ENCODE results near the gene EFCAB6. TPM values are rescaled to one million over a fixed set of nuclear protein-coding genes. Genes with fewer than 3 reads are reported as not detected.

EFCAB6 gene
- polyA plus RNA-seq, 4 donors = 5.1 to 6.0 (median 5.7) TPM

GRCh38 chr22:43652845-43653244 lies 159.3 kb downstream of the EFCAB6 start:
- no peak for DNase-seq (ENCODE audit: low read depth in 4 of 4, low spot score in 2 of 4)

DNA sequence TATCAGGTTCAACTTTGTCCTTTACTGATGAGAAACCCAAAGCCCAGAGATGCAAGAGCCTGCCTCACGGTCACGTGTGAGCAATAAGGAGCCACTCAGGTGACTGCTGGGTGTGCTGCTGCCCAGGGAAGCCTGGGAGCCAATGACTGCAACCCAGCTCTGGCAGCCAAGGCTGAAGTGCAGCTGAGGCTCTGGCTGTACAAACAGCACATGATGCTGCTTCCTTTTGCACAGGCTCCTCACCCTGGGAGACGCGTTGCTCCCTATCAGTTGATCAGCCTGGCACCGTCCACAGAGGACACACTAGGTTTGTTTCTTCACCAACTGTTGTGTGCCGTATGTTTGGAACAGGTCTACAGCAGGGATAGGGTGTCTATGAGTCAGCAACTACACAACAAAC lies 168.7 kb downstream of the EFCAB6 start:
- no peak for DNase-seq (ENCODE audit: low read depth in 4 of 4, low spot score in 2 of 4)

GRCh38 chr22:43642319-43643206 lies 169.5 kb downstream of the EFCAB6 start:
- no peak for DNase-seq (ENCODE audit: low read depth in 4 of 4, low spot score in 2 of 4)

DNA sequence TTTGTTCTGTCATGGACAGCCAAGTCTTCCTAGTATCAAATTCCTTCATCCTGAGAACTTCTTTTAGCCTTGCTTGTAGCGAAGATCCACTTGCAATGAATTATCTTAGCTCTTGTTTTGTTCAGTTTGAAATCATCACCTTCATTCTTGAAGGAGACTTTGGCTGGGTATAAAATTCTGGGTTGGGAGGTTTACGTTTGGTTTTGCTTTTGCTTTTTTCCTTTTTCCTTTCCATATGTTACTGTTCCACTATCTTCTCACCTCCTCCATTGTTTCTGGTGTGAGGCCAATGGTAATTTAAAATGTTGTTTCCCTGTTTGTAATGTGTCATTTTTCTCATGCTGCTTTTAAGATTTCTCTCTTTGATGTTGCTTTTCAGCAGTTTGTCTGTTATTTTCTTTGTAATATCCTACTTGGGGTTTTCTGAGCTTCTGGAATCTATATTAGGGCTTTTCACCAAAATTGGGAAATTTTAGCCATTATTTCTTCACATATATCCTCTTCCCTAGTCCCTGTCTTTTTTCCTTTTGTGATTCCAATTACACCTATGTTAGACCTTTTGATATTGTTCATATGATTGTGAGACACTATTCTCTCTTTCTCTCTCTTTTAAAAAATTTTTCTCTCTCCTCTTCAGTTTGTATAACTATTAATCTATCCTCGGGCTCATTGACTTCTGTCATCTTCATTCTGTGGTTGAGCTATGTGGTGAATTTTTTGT lies 172.7 kb downstream of the EFCAB6 start:
- no peak for DNase-seq (ENCODE audit: low read depth in 4 of 4, low spot score in 2 of 4)

- DNase-seq (ENCODE audit: low read depth in 4 of 4, low spot score in 2 of 4) = no peak
These were observed 174.5 kb downstream of the EFCAB6 start for GRCh38 chr22:43637275-43638260.

GRCh38 chr22:43636086-43636485 lies 176.0 kb downstream of the EFCAB6 start:
- DNase-seq (ENCODE audit: low read depth in 4 of 4, low spot score in 2 of 4) = no peak

DNA sequence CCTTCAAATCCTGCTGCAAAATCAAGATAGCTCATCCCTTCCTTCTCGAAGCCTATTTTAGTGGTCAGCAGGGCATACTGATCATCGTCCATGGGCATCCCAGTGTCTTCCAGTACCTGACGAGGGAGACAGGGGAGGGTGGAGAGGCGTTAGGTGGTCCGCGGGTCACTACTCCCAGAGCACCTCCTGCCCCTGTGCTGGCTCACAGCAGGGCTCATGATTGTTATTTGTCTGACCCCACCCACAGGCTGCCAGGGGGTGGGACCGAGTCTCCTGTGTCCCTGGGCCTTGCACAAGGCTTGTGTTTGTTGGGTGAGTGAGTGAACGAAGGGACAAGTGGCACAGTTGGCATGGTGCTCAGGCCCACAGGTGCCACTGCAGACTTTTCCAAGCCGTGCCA lies 177.0 kb downstream of the EFCAB6 start:
- no peak for DNase-seq (ENCODE audit: low read depth in 4 of 4, low spot score in 2 of 4)

DNA sequence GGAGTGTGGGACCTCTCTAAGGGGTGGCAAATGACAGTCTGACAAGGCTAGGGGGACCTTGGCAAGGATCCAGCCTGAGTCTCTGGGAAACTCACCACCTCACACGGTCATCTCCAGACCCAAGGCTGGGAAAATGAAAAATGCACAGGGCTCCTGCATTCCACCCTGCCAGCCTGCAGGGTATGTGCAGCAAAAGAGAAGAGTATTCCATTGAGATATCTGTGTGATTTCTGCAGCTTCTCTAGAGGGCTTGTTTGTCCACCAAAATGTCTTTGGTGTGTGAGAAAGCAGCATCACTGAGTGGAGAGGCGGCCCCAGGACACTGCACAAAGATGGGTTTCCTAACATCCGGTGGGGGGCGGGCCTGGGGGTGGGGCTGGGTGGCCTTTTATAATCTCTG lies 177.8 kb downstream of the EFCAB6 start:
- no peak for DNase-seq (ENCODE audit: low read depth in 4 of 4, low spot score in 2 of 4)

- no peak for DNase-seq (ENCODE audit: low read depth in 4 of 4, low spot score in 2 of 4)
These were observed 178.3 kb downstream of the EFCAB6 start for GRCh38 chr22:43633631-43634285.

GRCh38 chr22:43631846-43632245 lies 180.3 kb downstream of the EFCAB6 start:
- DNase-seq (ENCODE audit: low read depth in 4 of 4, low spot score in 2 of 4) = no peak

DNA sequence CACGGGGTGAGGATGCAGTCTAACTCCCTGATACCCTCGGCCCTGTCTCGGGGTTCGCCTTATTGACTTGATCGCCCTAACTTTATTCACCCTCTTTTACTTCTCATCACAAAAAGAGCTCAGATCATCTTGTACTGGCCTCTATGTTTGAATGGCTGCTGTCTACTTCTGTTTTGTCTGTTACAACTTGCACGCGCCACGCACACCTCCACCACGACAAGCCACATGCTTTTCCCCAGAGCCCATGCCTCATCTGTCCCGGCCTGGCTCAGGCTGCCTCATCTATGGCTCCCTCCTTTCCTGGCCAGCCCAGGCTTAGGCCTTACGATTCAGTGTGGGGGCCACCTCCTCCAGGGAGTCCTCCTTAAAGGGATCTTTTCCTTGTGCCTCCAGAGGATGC lies 180.9 kb downstream of the EFCAB6 start:
- DNase-seq (ENCODE audit: low read depth in 4 of 4, low spot score in 2 of 4) = no peak

GRCh38 chr22:43630451-43630850 lies 181.7 kb downstream of the EFCAB6 start:
- no peak for DNase-seq (ENCODE audit: low read depth in 4 of 4, low spot score in 2 of 4)

- DNase-seq (ENCODE audit: low read depth in 4 of 4, low spot score in 2 of 4) = no peak
These were observed 183.9 kb downstream of the EFCAB6 start for GRCh38 chr22:43628250-43628649.

DNA sequence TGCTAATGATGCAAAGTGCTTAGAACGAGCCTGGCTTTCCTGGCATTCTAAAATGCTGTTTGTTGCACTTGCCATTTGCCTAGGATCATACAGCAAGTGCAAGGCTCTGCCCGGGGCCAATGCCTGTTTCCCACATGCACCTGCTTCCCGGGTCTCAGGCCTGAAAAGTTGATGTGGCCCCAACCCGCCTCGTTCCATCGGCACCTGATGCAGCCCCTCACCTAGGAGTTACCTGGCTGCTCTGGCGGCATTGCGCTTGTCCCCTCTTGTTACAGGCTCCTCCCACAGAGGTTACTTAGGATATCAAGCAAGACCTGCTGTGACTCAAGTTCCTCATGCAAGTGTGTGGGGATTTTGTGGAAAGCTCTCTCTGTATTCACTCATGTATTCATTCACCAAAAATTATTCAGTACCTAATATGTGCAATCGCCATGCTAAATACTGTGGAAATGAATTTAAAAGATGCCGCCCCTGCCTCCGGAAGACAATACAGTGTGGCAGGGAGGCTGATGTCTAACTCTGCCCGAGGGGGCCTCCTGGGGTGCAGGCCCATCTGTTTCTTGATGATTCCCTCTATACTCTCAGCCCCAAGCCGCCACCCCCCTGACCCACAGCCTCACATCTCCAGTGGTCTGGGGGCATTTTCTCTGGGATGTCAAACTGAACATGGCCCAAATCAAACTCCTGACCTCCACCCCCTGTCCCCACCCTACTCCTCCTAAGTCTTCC lies 184.5 kb downstream of the EFCAB6 start:
- DNase-seq (ENCODE audit: low read depth in 4 of 4, low spot score in 2 of 4) = no peak

- no peak for DNase-seq (ENCODE audit: low read depth in 4 of 4, low spot score in 2 of 4)
These were observed 186.9 kb downstream of the EFCAB6 start for GRCh38 chr22:43625242-43625641.

DNA sequence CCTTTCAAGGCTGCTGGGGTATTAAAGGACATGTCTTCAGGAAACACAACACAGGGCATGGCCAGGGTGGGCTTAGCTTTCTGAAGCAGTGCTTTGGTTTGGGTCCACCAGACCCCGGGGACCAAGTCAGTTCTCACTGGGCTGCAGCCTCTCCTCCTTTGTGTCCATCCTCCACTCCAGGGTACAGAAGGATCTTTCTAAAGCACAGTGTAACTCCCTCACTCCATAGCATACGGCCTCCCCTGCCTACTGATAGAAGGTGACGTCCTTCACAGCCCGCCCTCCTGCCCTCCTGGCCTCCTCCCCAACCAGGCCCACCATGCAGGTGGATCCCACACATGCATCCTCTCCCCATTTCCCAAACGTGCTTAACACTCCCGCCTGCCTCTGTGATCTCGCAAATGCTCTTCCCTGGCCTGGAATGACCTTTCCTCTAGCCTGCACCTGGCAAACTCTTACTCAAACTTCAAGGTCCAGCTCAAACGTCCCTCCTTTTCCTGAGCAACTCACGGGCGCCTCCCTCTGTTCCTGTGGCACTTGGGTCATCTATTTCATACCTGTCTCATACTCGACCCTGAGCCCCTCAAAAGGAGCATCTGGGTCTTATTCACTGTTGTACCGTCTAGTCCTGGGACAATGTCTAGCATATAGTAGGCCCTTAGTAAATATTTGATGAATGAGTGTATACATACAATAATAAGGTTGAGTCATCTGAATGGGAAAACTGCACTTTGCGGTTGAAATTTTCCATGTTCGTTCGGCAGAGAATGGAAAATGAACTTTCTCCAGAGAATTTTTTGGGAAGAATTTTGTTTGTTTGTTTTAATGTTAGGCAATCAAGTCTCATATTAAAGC lies 187.7 kb downstream of the EFCAB6 start:
- DNase-seq (ENCODE audit: low read depth in 4 of 4, low spot score in 2 of 4) = no peak

DNA sequence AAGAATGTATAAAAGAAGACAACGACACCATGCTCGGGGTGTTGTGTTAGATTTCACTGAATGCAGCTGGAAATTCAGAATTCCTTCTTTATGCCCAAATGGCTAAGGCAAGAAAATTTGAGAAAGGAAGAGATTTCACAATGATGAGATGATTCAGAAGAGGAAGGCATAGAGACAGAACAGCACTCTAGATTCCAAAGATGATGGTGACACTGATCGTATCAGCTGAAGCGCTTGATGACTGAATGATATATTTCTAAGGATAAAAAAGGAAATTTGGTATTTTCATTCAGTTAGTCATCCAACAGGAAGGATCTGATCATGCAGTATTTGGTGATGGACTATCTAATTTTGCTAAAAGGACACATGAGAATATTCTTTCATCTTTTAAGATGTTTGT lies 189.2 kb downstream of the EFCAB6 start:
- no peak for DNase-seq (ENCODE audit: low read depth in 4 of 4, low spot score in 2 of 4)

- DNase-seq (ENCODE audit: low read depth in 4 of 4, low spot score in 2 of 4) = no peak
These were observed 191.9 kb downstream of the EFCAB6 start for GRCh38 chr22:43620197-43620596.

GRCh38 chr22:43618517-43618916 lies 193.6 kb downstream of the EFCAB6 start:
- DNase-seq (ENCODE audit: low read depth in 4 of 4, low spot score in 2 of 4) = no peak
